Mesodermal cell (in vitro differentiated cells): ENCODE measurements around the gene AGFG1.

Source experiments
- H3K27ac ChIP-seq: 2 replicates; pipeline ENCODE4 v1.7.0; 2013; ENCODE audit warnings: mild to moderate bottlenecking, low read depth, low read length, moderate library complexity; ENCODE audit not compliant: severe bottlenecking
- H3K36me3 ChIP-seq: 2 replicates; pipeline ENCODE4 v1.7.1; 2013; ENCODE audit warnings: mild to moderate bottlenecking, low read length, moderate library complexity; ENCODE audit not compliant: control insufficient read depth, insufficient read depth
- H3K4me1 ChIP-seq: one replicate; pipeline ENCODE4 v1.7.1; 2013; ENCODE audit warnings: mild to moderate bottlenecking, low read length; ENCODE audit not compliant: insufficient read depth, control insufficient read depth, poor library complexity, severe bottlenecking
- H3K4me3 ChIP-seq: 2 replicates; pipeline ENCODE4 v1.7.0; 2013; ENCODE audit warnings: low read length, control low read depth, mild to moderate bottlenecking; ENCODE audit not compliant: insufficient read depth, poor library complexity, severe bottlenecking; ENCODE audit errors: extremely low read depth
- H3K9me3 ChIP-seq: 2 replicates; pipeline ENCODE4 v1.7.1; 2013; ENCODE audit warnings: mild to moderate bottlenecking, low read length, moderate library complexity; ENCODE audit not compliant: control insufficient read depth
- WGBS, 2 experiments: methylation state at CpG; one replicate each; pipeline ENCODE4 v1.1.5; 2013; ENCODE audit warnings: missing lambda C conversion rate in 2 of 2; ENCODE audit not compliant: insufficient coverage in 2 of 2; 5-methylcytosine and 5-hydroxymethylcytosine counted together

Gene AGFG1

DNA sequence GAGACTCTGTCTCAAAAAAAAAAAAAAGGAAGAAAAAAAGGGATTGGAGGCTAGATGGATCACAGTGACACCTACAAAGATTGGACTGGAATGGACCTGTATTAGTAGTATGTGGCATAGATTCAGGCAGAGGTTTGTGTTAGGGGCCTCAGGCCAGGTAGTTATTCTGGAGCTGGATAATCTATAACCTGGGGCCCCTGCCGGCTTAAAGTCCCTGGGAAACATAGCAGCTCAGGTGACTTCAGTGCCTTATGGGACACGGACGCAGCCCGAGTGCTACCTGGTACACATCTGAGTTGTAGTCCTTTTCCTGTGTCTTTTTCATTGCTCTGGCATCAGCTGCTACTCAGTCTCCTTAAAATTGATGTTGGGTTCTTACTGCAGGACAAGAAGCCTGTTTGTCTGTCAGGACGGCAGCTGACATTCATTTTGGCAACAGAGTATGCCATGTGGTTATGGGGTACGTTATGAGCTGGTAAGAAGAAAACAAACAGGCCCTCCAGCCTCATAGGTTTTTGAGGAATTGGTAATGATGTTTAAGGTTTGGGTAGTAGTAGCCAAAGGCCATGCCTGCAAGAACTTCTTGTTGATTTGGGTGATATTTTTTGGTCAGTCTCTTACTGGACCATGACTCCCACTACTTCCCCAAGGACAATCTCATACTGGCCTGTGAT is 27.8 kb downstream of the AGFG1 start:
- H3K27ac ChIP-seq: no peak overlapping the region
- 93 to 94% methylated on average over 6 of the region's 6 CpGs for WGBS, 2 experiments
- no peak overlapping the region for H3K4me3 ChIP-seq
- H3K9me3 ChIP-seq: no peaks in the 10 kb centered on the region
- H3K36me3 ChIP-seq: peaks cover 27% of the 10 kb centered on the region
- peaks cover 2% of the 10 kb centered on the region for H3K4me1 ChIP-seq

GRCh38 chr2:227500301-227500630 is 28.3 kb downstream of the AGFG1 start:
- Histone ChIP-seq H3K36me3 (peaks cover 26% of the 10 kb centered on the region), H3K9me3 (no peaks in the 10 kb centered on the region), H3K4me3 (no peak overlapping the region), H3K4me1 (peaks cover 2% of the 10 kb centered on the region), H3K27ac (no peak overlapping the region)
- WGBS, 2 experiments: no CpG with 5 or more reads among the region's 1 CpG

DNA sequence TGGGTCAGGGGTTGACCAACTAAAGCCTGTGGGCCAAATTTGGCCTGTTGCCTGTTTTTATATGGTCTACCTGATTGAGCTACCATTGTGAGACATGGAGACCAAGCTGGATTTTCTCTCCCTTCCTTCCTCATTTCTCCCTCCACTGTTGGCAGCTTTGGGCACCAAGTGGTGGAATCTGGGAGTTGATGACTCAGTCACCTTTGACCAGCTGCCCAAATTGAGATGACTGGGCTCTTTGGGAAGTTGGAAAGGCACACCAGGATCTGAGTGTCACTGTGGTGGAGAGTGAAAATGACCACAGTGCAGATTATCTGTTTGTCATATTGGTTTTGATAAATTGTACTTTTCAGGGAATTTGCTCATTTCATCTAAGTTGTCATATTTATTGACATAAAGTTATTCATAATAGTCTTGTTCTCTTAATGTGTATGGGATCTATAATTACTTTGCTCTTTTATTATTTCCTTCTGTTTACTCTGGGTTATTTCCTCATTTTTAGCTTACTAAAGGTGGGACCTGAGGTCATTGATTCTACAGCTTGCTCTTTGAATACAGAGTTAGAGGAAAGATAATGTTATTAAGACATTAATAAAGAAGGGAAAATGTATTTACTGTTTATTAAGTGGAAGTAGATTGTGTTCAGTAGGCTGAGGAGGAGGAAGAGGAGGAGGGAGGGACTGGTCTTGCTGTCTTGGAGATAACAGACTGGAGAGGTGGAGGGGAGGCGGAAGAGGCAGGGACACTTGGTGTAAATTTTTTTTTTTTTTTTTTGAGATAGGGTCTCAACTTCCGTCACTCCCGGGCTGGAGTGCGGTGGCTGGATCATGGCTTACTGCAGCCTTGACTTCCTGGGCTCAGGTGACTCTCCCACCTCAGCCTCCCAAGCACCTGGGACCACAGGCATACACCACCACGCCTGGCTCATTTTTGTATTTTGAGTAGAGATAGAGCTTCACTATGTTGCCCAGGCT is 31.8 kb downstream of the AGFG1 start:
- no peak overlapping the region for H3K4me3 ChIP-seq
- peaks cover 25% of the 10 kb centered on the region for H3K4me1 ChIP-seq
- H3K27ac ChIP-seq: no peak overlapping the region
- WGBS, 2 experiments: 79 to 100% methylated on average over 3 of the region's 5 CpGs
- H3K9me3 ChIP-seq: no peaks in the 10 kb centered on the region
- peaks cover 21% of the 10 kb centered on the region for H3K36me3 ChIP-seq

DNA sequence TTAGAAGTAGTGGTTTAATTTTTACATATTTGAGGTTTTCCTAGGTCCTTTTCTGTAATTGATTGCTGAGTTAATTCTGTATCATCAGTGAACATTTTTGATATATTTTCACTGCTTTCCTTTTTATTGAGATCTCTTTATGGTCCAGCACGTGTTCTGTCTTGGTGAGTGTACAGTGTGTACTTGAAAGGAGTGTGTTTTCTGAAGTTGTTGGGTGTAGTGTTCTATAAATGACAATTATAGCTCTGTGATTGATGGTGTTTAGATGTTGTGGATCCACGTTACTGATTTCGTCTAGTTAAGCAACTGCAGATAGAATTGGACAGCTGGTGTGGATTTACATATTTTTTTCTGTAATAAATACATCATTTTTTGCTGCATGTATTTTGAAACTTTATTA is 32.7 kb downstream of the AGFG1 start:
- Histone ChIP-seq H3K4me1 (peaks cover 32% of the 10 kb centered on the region), H3K4me3 (no peak overlapping the region), H3K9me3 (no peaks in the 10 kb centered on the region), H3K36me3 (peaks cover 18% of the 10 kb centered on the region), H3K27ac (no peak overlapping the region)
- WGBS, 2 experiments: no CpG with 5 or more reads among the region's 3 CpGs

GRCh38 chr2:227506456-227506855 is 34.5 kb downstream of the AGFG1 start:
- no peak overlapping the region for H3K27ac ChIP-seq
- WGBS, 2 experiments: 89% methylated on average over 1 of the region's 1 CpG; no CpG with 5 or more reads in 1 of the 2 experiments

GRCh38 chr2:227507963-227508362 is 36.0 kb downstream of the AGFG1 start:
- Histone ChIP-seq H3K4me1 (peaks cover 60% of the 10 kb centered on the region), H3K9me3 (no peaks in the 10 kb centered on the region), H3K27ac (peak overlapping the region; percentile 55), H3K36me3 (peaks cover 2% of the 10 kb centered on the region), H3K4me3 (no peak overlapping the region)
- WGBS, 2 experiments: no CpG with 5 or more reads among the region's 2 CpGs

More at GRCh38 chr2:227506456-227506855, 34.5 kb downstream of the AGFG1 start:
- Histone ChIP-seq H3K4me3 (no peak overlapping the region), H3K4me1 (peaks cover 45% of the 10 kb centered on the region), H3K9me3 (no peaks in the 10 kb centered on the region), H3K36me3 (peaks cover 8% of the 10 kb centered on the region)

DNA sequence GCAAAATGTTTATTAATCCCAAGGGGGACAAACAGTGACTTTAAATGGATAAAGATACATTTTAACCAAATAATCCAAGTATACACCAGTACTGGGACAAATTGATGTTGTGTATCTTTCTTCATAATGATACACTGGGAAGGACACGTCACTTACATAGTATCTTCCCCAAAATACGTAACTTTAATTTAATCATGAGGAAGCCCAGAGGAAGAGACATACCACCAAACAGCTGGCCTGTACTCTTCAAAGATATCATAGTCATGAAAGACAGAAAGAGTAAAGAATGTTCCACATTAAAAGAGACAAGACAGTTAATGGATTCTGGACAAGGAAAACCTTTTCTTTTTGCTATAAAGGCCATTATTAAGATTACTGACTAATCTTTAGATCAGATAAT is 37.1 kb downstream of the AGFG1 start:
- no CpG with 5 or more reads among the region's 2 CpGs for WGBS, 2 experiments
- Histone ChIP-seq H3K4me1 (peaks cover 70% of the 10 kb centered on the region), H3K27ac (no peak overlapping the region)

DNA sequence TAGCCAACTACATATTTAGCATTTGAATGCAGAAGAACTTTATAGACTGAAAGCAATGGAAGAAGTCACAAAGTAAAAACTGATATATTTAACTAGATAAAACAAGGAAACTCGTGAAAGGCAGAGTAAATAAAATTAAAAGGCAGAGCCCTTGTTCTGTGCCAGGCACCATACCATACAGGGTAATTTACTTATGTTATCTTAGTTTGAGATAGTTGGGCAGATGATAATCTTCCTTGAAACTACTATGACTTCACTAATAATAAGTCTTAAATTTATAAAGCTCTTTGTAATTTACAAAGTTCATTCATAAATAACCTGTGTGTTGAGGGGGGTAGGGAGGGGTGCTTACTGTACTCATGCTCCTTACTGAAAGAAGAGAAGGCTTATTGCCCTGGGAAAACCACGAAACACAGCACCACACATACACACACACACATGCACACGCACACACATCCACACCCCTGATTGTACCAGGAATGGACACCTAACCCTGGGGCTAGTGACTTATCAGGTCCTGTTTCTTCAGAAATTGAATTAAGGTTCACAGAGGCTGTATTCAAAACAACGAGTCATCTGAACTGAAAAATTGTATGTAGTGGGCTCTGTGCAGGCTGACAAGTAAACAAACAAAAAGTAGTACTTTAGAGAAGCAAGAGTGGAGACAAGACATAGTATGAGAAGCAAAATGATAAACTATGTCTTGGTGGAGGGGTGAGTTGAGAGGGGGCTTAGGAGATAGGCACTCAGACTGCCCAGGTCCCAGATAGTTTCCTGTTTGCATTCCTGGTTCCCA is 38.1 kb downstream of the AGFG1 start:
- Histone ChIP-seq H3K36me3 (peaks cover 10% of the 10 kb centered on the region), H3K4me1 (peaks cover 78% of the 10 kb centered on the region), H3K4me3 (no peak overlapping the region), H3K9me3 (no peaks in the 10 kb centered on the region), H3K27ac (peak overlapping the region; percentile 82)
- WGBS, 2 experiments: 56 to 100% methylated on average over 1 to 2 of the region's 4 CpGs

More for the DNA sequence above, 37.1 kb downstream of the AGFG1 start:
- Histone ChIP-seq H3K36me3 (peaks cover 3% of the 10 kb centered on the region), H3K9me3 (no peaks in the 10 kb centered on the region), H3K4me3 (no peak overlapping the region)

GRCh38 chr2:227510620-227510958 is 38.6 kb downstream of the AGFG1 start:
- Histone ChIP-seq H3K4me3 (no peak overlapping the region), H3K4me1 (peaks cover 82% of the 10 kb centered on the region), H3K9me3 (no peaks in the 10 kb centered on the region), H3K36me3 (peaks cover 11% of the 10 kb centered on the region), H3K27ac (peak overlapping the region; percentile 82)
- WGBS, 2 experiments: no CpG with 5 or more reads among the region's 2 CpGs

- Histone ChIP-seq H3K27ac (no peak overlapping the region), H3K36me3 (peaks cover 11% of the 10 kb centered on the region)
- 100% methylated on average over 2 of the region's 4 CpGs for WGBS, 2 experiments
These were observed 39.4 kb downstream of the AGFG1 start for GRCh38 chr2:227511239-227511930.

More at GRCh38 chr2:227511239-227511930, 39.4 kb downstream of the AGFG1 start:
- Histone ChIP-seq H3K4me1 (peaks cover 82% of the 10 kb centered on the region), H3K4me3 (no peak overlapping the region), H3K9me3 (no peaks in the 10 kb centered on the region)
